ENCODE measurements around the gene CAMKMT.

GRCh38 chr2:44813658-44814057, 451.9 kb downstream of the CAMKMT start:
- TF ChIP-seq POLR2A (IDR thresholded peaks at IDR 0.05), result no peak
- TF ChIP-seq CTCF (IDR thresholded peaks at IDR 0.05), result no peak
